Stimulated activated naive CD4-positive, alpha-beta T cell treated with Interleukin-2 at 50 U/mL for 16 hours (primary cell): ENCODE measurements around the gene LYRM1.

Experiments
- DNase-seq: peaks from one replicate; lab custom pipeline; 2025; lab: John Stamatoyannopoulos, UW

LYRM1 gene

DNA sequence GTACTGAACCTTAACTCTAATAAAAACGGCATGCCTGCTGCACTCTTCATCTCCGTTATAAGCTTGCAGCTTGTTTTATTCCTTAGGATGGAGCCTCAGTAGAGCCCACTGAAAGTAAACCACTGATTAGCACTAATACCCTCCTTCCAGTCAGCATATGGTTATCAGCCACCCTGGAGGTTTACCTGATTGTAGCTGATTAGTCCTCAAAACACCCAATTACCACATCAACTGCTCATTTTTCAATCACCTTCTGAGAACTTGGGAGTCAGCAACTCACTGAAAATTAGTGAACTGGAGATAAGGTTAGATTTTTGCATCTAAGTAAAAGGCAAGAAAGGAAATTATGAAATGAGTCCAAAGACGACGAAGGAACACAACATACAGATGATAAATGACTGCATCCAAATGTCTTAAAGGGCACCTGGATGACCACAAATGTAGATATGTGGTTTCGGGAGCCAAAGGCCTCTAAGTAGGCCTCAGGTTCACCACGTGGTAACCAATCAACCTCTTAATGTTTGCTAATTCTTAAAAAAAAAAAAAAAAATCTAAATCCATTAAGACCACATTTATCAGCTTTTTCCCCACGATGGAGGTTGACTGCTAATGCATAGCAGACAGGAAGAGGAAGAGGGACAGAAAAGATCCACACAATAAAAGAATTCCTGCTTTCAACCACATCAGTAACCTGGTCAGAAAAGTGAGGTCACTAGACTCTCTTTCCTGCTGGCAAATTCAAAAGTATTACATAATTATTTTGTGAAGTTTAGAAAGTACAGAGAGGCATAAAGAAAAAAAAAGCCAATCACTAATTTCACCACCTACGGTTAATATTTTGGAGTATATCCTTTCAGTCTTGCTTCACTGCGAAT lies 28.4 kb upstream of the LYRM1 start:
- DNase-seq: no peak

DNA sequence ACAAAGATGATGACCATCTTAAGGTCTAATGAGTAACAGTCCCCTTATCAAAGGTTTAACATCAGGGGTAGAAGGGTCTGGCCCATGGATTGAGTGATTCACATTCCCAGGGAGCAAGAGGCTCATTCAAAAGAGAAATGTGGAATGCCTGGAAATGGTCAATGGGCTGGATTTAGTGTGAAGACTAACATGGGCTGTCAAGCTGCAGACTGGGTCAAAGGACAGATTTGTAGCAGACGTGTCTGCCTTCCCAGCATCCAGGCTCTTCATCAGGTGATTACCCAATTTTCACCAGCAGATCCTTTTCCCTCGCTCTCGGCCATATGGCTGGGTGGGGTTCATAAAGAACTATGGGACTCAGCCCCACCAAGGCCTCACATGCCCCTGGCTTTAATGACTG lies 27.2 kb upstream of the LYRM1 start:
- DNase-seq: no peak

DNA sequence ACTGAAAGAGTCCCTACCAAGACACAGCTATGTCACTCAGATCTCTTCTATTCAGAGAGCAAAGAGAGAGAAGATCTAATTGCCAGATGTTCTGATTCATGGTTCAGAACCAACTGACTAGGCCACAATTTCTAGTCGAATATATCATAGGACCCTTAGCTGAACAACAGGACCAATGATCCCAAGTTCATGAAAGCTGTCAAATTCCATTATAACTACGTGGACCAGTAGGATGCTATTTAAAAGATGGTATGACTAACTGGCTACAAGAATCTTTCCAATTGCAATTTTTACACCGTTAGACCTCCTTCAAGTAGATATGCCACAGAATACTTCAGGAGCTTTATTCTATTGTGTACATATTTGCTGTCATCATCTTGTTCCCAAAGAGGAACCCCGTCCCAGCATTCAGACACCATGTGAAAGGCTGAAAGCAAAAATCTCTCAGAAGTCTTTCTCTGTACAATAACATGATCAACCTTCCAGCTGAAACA lies 26.4 kb upstream of the LYRM1 start:
- no peak for DNase-seq

DNA sequence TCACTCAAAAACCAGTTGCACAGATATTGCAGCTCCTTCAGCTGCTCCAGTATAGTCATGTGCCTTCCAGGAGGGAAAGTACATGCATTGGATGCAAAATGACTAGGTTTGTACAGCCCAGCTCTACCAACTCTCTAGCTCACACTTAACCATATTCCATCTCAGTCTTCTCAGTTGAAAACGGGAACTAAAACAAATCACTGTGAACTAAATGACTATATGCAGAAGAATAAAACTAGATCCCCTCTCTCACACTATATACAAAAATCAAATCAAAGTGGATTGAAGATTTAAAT lies 25.3 kb upstream of the LYRM1 start:
- DNase-seq: no peak

DNA sequence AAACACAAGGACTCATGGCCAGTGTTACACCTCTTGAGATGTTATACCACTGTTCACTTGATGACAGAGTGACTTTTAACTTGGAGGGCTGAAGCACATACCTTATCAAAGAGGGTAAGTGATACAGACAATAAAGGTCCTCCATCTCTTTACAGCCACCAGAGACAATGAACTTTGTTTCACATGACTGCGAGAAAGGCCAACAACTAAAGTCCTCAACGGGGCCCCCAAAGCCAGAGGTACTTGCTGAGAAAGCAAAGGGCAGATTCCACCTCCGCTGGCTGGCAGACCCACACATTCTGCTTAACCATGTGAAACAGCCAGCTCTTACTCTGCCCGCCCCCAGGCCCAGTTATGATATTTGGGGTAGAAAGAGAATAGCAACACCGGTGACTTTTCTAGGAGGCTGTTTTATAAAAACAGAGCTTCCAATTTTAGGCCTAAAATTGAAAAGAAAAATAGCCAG lies 21.9 kb upstream of the LYRM1 start:
- DNase-seq: no peak

DNA sequence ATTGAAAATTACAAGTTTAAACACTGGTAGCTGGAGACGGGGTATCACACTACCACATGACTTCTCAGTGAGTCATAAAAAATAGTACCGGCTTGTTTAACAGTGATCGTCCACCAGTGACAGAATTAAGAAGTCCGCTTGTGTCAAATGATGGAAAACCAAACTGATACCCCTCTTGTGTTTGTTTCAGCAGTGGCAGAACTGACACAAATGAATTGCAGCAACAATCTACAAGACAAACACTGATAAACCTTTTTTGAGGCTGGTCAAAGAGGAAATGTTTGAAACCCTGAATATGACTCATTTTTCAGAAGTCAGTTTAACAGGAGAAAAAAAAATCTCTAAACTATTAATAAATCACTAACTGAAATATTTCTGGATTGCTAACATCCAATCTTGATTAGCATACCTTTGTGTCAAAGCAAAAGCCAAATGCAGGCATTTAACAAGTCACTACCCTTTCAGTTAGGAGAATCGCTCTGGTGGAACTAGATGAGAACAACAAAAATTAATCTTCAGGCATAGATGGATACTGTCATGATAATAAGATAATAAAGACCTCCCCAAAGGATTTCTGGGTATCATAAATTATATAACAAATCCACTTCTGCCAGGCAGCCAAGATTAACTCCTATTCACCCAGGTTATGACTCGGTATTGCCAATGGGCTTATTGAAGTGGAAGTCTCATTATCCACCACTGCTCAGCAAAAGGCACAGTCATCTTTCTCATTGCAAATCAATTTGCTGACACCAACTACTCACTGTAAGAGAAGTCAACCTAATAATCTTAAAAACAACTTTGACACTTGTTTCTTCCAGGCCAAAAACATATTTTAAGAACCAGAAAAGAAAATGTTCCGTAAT lies 21.2 kb upstream of the LYRM1 start:
- no peak for DNase-seq

DNA sequence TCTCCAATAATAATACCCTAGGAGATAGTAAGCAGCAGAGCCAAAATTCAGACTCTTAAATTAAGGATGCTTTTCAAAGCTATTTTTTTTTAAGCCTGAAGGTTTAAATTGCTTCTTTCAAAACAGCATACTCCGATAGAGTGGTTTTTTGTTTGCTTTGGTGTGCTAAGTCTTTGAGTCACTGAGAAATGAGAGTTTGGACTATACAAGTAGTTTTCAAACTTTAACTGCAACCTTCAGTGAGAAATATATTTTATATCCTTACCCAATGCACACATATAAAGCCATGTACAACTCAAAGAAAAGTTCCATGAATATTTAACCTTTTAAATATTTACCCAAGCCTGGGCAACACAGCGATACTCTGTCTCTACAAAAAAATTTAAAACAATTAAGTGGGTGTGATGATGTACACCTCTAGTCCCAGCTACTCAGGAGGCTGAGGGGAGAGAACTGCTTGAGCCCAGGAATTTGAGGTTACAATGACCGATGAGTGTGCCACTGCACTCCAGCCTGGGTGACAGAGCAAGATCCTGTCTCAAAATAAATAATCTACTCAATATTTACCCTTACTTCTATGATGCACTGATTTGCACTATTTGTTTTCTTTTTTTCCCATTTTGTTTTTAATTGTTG lies 19.6 kb upstream of the LYRM1 start:
- DNase-seq: no peak

DNA sequence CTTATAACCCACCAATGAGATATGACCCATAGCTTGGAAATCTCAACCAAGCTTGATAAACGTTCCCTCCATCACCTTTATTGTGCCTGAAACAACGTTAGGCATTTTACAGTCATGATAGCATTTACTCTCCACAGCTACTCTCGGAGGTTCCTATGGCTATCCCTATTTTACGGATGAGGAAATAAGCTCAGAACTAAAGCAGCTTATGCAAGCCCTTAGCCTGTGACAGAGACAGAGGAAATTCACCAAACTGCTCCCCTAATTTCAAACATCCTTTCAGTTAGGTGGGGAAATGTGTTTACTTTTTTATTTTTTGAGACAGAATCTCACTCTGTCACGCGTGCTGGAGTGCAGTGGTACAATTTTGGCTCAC lies 19.1 kb upstream of the LYRM1 start:
- DNase-seq: no peak

DNA sequence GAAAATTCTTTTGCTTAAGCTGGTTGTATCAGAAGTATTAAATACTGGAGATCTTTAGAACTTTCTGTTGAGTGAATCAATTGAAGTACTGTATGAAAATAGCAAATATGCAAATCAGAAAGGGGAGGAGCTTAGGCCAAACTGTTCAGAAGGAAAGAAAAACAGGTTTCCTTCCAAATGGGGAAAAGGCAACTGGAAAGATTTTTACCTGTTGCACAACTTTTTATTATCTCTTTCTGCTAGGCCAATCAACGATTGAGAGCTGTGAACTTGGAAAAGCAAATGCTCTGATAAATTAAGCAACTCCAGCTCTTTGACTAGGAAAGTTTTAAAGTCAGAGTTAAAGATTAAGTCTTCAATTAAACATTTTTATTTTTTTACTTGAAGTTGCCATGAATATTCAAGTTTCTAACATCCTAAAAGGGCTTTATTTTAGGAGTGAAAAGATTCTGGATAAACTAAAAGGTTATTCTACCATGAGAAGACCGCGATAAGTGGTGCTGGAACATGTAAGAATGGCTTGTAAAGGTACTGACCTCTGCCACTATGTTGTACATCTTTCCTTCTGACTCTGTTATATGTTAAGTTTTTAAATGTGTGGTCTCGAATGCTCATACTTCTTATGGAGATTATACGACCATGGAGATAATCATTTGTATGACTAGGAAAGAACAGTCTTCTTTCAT lies 16.9 kb upstream of the LYRM1 start:
- DNase-seq: no peak

DNA sequence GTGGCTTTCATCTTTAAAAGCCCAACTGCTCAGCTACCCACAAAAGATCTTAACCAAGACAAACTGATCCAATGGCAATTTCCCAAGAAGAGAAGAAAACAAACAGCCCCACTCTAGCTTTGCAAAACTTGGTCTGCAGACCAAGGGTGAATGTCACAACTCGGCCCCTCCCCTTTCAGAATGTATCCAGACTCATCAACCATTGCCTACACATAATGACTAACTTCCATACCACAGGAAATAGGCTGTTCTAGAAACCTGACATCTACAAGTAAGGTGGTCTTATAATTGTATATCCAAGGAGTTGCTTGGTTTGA lies 16.4 kb upstream of the LYRM1 start:
- DNase-seq: no peak

DNA sequence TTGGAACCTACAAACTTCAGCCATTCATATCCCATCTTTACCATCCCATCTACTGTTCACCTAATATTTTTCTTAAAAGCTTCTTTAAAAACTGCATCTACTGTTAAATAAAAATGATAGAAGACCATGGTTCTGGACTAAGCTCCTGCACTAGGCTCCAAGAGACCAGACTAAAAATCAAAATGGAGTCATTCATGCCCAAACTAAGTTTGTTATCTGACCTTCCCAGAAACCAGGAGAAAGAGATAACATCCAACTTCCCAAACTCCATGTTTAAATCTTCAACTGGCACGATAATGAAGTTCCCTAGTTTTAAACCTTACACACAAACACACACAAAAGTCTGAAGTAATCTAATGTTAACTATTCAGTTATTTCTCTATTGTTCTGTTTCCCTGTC lies 14.3 kb upstream of the LYRM1 start:
- DNase-seq: no peak

DNA sequence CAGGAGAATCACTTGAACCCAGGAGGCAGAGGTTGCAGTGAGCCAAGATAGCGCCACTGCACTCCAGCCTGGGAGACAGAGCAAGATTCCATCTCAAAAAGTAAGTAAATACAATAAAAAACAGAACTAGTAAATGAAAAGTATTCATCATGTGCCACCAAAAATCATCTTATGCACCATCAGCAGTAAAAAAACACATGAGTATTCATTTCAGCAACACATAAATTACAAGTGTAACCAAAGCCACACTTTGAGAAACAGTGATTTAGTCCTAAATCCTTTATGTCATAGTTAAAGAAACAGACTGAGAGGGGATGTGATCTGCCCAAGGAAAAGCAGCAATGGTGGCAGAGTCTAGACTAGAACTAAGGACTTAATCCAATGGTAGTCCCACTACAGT lies 13.4 kb upstream of the LYRM1 start:
- DNase-seq: no peak

DNA sequence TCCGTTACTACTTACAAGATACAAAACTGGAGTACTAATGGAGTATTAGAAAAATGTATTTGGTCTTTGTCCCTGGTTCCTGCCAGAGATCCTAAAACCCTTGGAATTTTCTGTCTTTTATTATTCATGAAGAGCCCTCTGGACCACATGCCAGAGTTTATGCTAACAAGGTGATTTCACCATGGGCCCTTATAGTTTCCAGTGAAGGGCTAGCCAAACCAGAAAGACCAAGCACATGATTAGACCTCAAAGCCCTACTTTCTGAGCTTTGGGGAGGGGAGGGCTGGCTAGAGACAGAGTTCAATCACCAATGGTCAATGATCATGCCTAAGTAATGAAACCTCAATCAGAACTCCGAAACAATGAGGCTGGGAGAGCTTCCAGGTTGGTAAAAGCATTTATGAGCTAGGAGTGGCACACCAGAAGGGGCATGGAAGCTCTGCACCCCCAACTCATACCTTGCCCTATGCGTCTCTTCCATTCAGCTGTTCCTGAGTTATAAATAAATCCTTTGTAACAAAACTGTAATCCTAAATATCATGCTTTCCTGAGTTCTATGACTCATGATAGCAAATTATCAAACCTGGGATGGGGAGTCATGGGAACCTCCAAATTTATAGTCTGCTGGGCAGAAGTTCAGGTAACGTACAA lies 10.8 kb upstream of the LYRM1 start:
- DNase-seq: no peak

DNA sequence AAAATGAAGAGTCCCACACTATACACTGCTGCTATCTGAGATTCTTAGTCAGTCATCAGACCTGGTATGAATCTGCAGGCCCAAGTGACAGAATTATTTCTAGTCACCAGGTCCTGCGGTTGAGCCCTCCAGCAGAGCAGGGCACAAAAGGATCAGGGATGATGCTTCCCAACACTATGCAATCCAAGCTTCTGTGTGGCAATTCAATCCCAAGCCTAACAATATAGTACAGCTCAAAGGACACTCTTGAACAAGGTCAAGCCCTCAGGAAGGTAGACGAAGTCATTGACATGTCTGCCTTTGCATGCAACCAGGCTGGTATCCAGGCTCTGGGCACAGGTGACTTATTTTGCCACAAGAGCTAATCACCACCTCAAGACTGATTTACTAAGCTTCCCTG lies 6.2 kb upstream of the LYRM1 start:
- no peak for DNase-seq

DNA sequence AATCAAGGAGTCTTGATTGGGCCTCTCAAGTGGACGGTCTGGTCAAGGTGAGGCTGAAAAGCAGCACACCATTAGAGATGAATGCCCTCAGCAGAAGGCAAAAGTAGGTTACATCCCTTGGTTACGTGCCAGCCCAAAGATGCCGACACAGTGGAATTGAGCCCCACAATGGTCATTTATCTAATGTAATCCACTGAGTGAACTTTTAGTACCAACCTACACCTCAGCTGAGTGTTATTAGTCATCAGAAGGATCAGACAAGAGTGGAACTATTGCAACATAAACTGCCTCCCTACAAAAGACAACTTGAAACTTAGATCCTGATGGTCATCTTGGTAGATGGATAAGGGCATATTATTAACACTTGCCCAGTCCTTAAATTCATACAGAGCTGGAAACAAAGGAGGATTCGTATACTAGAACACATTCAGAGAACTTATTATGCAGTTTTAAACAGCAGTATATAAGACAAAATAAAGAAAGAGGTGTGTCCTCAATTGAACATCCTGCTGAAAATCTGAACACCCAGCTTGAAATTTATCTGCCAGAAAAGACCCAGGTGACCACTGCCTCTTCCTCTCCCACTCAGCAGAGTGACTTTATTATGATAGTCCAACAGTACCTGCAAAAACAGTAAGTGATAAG lies 3.2 kb upstream of the LYRM1 start:
- DNase-seq: no peak

DNA sequence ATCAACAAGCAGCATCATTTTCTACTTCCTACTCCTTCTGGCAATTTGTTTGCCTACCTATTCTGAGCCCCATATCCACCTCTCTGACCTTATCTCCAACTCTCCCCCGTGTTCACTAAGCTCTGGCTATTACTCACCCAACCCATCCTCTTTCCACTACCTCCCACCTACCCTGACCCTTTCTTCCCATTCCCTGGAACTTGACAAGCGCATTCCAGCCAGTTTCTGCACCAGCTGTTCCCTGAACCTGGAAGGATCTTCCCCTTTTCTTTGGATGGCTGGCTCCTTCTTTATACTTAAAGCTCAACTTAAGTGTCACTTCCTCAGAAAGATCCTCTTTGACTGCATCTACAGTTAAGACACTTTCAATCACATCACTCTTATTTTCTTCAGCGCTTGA lies 2.6 kb upstream of the LYRM1 start:
- DNase-seq: no peak

DNA sequence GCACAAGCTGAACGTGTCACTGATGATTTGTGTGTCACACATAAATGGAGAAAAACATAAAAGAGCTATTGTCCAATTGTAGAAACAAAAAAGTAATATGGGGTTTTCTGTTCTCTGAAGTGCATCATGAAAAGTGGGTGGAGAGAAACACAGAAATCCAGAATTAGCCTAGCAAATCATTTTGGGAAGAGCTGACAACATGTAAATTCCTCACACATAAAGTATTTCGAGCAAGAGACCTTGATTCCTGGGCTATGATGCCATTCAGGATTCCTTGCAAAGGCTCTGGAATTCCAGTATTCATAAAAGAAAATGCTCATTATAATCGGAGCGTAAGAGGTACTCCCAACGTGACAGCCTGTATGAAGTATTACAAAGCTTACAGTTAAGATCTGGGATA lies 1.5 kb upstream of the LYRM1 start:
- no peak for DNase-seq

DNA sequence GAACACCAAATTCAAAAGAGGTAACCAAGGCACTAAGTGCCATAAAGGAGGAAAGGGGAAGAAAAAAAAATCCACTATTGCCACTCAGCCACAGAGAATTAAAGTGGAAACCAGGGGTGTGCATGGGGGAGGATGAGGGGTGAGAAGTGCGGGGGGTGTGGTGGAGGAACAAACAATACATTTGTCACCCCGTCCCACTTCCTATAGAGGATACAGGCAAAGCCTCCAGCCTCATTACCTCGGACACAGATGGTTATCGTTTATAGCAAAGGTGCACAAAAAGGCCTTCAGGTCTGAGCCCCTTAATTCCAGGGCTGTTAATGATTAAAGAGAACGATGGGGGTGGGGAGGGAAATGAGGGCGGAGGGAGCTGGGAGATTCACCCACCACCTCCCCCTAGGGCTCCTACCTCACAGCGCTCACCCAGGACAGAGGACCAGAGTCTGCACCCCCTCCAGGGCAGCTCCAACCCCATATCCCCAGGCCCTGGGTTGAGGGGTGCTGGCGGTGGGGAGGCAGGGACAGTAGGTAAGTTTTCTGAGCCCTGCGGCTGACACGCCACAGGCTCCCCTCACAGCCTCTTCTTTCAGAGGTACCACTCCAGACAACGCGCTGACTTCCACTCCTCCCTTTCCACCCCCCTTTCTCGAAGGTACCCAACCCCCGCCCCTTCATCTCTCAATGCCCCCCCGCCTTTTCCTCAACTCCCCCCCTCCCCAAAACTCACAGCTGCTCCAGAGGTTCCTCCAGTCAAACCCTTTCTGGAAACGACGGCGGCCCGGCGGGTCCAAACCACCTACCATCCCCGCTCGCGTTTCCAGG lies 883 bp upstream of the LYRM1 start:
- DNase-seq: no peak

DNA sequence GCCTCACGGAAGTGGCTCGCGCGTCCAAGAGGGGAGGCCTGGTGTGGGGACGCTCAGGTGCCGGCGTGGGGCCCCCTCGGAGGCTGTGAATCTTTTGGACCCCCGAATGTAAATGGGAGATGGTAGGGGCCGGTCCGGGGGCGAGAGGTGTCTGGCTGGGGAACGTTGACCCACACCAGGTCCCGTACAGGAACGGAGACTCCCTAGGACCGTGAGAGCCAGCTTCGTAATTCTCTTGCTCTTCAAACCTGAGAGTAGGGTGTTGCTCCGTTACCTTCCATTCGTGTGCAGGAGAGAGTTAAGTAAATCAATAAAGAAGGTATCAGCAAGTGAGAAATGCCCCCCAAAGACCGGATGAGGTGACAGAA lies 481 bp downstream of the LYRM1 start:
- DNase-seq: no peak

DNA sequence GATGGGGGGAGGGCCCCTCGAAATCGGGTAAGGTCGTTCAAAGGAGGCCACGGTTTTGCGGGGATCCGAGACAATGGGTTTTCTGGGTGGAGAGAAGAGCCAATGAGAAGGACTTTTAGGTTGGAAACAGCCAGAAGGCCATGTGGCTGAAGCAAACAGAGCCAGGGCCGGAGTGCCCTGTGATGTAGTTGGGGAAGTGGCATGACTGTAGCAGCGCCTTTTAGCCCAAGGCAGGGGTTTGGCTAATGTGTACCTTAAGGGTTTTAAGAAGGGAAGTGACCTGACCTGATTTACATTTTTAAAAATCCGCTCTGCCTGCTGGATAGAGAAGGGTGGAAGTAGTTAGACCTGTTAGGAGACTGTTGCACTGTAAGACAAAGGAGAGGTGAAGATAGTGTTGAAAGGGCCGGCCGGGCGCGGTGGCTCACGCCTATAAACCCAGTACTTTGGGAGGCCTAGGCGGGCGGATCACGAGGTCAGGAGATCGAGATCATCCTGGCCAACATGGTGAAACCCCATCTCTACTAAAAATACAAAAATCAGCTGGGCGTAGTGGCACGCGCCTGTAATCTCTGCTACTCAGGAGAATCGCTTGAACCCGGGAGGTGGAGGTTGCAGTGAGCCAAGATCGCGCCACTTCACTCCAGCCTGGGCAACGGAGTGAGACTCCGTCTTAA lies 1.0 kb downstream of the LYRM1 start:
- no peak for DNase-seq
